Cardiac fibroblast (primary cell): Measurements from ENCODE around the gene ZNF618.

Source experiments
- DNase-seq, 2 donors: peaks; one replicate each; pipeline versions ENCODE4 v3.0.0 to v3.0.0-alpha.2; 2010; ENCODE audit warnings: low read depth in 2 of 2
- H3K4me3 ChIP-seq, 2 donors: replicated peaks in 1 of 2; 1 replicate in 1 of 2; 2 replicates in 1 of 2; pipeline ENCODE4 v1.5.1; 2011; ENCODE audit warnings: low read depth in 2 of 2, low read length in 2 of 2, mild to moderate bottlenecking in 2 of 2, moderate library complexity in 1 of 2
- TF ChIP-seq, protein P1 (sequence below): IDR thresholded peaks from one replicate; pipeline ENCODE4 v1.5.1; 2011; ENCODE audit warnings: low read depth, mild to moderate bottlenecking, low read length, inconsistent platforms

Gene ZNF618

GRCh38 chr9:113919871-113920270 lies 43.8 kb downstream of the ZNF618 start:
- TF ChIP-seq, protein P1, sequence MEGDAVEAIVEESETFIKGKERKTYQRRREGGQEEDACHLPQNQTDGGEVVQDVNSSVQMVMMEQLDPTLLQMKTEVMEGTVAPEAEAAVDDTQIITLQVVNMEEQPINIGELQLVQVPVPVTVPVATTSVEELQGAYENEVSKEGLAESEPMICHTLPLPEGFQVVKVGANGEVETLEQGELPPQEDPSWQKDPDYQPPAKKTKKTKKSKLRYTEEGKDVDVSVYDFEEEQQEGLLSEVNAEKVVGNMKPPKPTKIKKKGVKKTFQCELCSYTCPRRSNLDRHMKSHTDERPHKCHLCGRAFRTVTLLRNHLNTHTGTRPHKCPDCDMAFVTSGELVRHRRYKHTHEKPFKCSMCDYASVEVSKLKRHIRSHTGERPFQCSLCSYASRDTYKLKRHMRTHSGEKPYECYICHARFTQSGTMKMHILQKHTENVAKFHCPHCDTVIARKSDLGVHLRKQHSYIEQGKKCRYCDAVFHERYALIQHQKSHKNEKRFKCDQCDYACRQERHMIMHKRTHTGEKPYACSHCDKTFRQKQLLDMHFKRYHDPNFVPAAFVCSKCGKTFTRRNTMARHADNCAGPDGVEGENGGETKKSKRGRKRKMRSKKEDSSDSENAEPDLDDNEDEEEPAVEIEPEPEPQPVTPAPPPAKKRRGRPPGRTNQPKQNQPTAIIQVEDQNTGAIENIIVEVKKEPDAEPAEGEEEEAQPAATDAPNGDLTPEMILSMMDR, result no peak
- H3K4me3 ChIP-seq, result no peak overlapping the region
- DNase-seq, result no peak

- no peak for DNase-seq
- TF ChIP-seq, protein P1, result no peak
- no peak overlapping the region for H3K4me3 ChIP-seq
Observed at GRCh38 chr9:113920872-113921271, 44.8 kb downstream of the ZNF618 start.

GRCh38 chr9:113921396-113921925 lies 45.4 kb downstream of the ZNF618 start:
- TF ChIP-seq, protein P1, result no peak
- DNase-seq, result peak in 1 of 2 donors; percentile 14
- H3K4me3 ChIP-seq, result no peak overlapping the region

- no peak for DNase-seq
- TF ChIP-seq, protein P1, result no peak
- no peak overlapping the region for H3K4me3 ChIP-seq
Observed at GRCh38 chr9:113922160-113922559, 46.1 kb downstream of the ZNF618 start.

DNA sequence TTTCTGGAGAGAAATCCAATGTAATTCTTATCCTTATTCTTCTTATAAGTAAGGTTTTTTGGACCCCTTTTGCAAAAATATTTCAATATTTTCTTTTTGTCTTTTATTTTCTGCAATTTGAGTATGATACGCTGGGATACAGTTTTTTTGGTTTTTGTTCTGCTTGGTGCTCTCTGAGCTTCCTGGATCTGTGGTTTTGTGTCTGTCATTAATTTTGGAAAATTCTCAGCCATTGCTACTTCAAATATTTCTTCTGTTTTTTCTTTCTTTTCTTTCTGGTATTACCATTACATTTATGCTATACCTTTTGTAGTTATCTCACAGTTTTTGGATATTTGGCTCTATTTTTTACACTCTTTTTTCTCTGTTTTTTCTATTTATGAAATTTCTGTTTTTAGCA lies 50.1 kb downstream of the ZNF618 start:
- no peak overlapping the region for H3K4me3 ChIP-seq
- DNase-seq, result no peak
- TF ChIP-seq, protein P1, result no peak

- DNase-seq, result no peak
- no peak overlapping the region for H3K4me3 ChIP-seq
- TF ChIP-seq, protein P1, result no peak
Observed at GRCh38 chr9:113927277-113927676, 51.2 kb downstream of the ZNF618 start.

- H3K4me3 ChIP-seq, result no peak overlapping the region
- TF ChIP-seq, protein P1, result no peak
- DNase-seq, result no peak
Observed at GRCh38 chr9:113928269-113928668, 52.2 kb downstream of the ZNF618 start.
